CMK (cell line): ENCODE results near the gene PTGES3.

Source experiments
- DNase-seq: peaks from one replicate; pipeline ENCODE4 v3.0.0-alpha.2; 2010; ENCODE audit warnings: low read depth

The PTGES3 gene

GRCh38 chr12:56629459-56630179 is 58.5 kb downstream of the PTGES3 start:
- DNase-seq = no peak

- no peak for DNase-seq
Measured at GRCh38 chr12:56628671-56629458, 59.2 kb downstream of the PTGES3 start.

GRCh38 chr12:56626701-56627100 is 61.4 kb downstream of the PTGES3 start:
- DNase-seq = no peak

GRCh38 chr12:56622535-56622934 is 65.5 kb downstream of the PTGES3 start:
- no peak for DNase-seq

- DNase-seq = no peak
Measured at GRCh38 chr12:56616925-56617324, 71.2 kb downstream of the PTGES3 start.

- DNase-seq = no peak
Measured at GRCh38 chr12:56616244-56616643, 71.8 kb downstream of the PTGES3 start.

- DNase-seq = no peak
Measured at GRCh38 chr12:56614627-56615026, 73.5 kb downstream of the PTGES3 start.
